Raji (cell line): ENCODE measurements around the gene HSD17B14.

Experiments used
- POLR2A ChIP-seq: IDR thresholded peaks from 2 replicates; pipeline ENCODE4 v1.6.1; 2011; ENCODE audit warnings: low read depth, low read length, control low read depth; ENCODE audit not compliant: insufficient read depth

Gene HSD17B14

DNA sequence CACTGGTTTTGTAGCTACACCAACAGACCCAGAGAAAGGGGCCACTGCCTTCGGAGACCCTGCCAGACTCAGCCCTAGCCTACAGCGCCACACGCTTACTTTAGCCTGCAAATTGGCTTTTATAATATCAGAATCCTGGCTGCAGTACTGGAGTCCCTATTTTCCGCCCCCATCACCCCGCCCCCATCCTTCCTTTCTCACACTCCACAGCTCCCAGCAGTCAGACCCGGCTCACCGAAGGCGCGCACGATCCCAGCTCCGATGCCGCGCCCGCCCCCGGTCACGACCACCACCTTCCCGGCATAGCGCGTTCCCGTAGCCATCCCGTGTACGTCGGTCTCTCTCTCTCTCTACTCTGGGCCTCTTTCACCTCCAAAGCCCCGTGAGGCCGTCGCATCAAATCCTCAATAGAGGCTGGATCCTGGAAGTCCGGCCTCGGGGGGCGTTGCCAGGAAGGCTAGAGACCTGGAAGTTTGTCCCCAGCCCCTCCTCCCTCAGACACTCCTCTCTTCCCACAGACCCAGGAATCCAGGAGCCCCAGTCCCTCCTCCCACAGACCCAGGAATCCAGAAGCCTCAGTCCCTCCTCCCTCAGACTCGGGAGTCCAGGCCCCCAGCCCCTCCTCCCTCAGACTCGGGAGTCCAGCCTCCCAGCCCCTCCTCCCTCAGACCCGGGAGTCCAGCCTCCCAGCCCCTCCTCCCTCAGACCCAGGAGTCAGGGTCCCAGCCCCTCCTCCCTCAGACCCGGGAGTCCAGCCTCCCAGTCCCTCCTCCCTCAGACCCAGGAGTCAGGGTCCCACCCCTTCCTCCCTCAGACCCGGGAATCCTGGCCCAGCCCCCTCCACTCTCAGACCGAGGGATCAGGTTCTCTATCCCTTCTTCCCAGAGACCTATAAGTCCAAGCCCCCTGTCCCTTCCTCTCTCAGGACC is at the start of gene HSD17B14:
Gene HSD17B14, minus strand, starts transcription at position 403 of the 929 bp plus-strand sequence. Its CDS starts 80 bp downstream, at position 323.
- no peak for TF ChIP-seq POLR2A

DNA sequence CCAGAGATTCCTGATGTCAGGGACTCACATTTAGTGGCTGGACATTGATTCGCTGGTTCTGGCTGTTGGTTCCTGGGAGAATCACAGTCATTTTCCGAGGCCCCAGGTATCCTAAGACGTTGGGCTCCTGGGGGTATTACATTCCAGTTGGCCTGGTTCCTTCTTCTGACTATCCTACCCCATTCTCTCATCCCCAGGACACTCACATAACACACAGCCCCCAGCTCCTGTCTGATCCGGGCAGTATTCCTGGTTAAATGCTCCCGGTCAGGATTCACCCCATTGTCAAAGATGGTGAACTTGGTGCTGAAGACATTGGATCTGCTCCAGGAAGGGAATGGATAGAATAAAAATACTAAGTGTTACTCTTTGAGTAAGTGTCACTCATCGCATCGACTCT is 47.4 kb upstream of the HSD17B14 start:
- no peak for TF ChIP-seq POLR2A

DNA sequence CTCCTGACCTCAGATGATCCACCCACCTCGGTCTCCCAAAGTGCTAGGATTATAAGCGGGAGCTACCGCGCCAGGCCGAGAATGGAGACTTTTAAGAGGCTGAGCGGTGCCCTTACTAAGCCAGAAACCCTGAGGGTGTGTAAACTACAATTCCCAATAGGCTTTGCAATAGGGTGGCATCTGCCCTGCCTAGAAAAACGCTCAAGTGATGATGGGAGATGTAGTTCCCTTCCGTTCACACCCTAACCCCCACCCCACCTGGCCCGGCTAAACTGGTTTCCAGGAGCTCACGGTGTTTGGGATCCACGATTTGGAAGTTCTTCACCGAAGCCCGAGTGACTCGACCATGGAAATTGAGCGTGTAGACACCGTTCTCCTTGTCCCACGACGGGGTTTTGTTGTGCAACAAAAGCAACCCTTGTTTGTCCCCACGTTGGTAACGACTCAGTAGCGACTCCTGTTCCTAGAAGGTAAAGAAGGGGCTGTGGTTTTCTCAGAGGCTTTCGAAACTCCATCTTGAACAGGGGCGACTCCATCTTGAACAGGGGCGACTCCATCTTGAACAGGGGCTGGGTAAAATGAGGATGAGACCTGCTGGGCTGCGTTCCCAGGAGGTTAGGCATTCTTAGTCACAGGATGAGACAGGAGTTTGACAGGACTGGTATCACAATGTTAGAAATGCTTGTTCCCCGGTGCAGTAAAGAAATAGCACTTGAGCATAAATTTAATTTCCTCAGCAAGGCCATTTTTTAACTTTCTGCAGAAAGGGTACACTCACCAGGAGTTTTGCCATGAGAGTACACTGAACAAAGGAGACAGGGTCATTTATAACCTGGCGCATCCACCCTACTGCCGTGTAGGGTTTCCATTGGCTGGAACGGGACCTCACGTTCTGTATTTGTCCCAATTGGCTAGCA is 45.7 kb upstream of the HSD17B14 start:
- TF ChIP-seq POLR2A = no peak

DNA sequence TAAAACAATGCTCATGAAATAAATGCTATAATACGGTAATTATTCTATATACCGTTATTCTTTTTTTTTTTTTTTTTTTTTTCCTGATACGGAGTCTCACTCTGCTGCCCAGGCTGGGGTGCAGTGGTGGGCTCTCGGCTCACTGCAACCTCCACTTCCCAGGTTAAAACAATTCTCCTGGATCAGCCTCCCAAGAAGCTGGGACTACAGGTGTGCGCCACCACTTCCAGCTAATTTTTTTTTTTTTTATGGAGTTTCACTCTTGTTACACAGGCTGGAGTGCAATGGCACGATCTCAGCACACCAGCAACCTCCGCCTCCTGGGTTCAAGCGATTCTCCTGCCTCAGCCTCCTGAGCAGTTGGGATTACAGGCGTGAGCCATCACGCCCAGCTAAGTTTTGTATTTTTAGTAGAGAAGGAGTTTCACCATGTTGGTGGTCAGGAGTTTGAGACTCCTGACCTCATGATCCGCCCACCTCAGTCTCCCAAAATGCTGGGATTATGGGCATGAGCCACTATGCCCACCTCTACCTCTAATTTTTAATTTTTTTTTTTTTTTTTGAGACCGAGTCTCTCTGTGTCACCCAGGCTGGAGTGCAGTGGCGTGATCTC is 42.8 kb upstream of the HSD17B14 start:
- TF ChIP-seq POLR2A = no peak

DNA sequence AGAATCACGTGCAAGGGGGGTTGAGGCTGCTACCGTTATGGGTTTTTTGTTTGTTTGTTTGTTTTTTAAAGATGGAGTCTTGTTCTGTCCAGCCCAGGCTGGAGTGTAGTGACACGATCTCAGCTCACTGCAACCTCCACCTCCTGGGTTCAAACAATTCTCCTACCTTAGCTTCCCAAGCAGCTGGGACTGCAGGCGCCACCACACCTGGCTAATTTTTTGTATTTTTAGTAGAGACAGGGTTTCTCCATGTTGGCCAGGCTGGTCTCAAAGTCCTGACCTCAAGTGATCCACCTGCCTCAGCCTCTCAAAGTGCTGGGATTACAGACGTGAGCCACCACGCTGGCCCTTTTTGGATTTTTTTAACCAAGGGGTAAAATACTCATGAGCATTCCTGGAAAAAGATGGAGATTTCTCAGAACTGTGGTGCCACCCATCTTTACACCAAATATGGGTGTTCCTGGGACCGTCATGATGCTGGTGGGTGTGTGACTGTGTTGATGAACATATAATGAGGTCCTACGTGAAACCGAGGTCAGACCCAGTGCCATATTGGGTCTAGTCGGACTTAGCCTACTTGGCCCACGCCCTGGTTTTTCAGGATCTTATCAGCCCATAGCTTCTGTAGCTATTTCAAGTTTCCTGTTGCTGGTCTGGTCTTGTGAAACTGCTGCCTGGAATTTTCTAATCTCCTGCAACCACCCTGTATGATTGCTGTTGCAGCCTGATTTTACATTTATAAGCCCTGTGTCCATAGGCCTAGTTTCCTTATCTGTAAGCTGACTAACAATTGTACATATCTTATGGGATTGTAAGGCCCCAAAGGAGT is 42.1 kb upstream of the HSD17B14 start:
- TF ChIP-seq POLR2A = no peak

DNA sequence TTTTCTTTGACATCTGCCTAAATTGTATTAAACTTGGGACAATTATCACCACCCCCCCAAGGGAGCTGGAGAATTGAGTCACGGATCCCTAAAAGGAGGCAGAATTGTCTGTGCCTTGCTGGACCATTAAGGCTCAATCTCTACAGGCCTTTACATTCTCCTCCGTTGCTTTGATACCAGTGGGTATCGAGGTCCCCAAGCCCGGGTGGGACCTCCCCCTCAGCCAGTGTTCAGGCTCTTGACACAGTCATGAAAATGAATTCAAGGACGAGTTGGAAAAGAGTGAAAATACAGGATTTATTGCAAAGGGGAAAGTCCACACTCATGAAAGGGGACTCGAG is 41.5 kb upstream of the HSD17B14 start:
- no peak for TF ChIP-seq POLR2A

DNA sequence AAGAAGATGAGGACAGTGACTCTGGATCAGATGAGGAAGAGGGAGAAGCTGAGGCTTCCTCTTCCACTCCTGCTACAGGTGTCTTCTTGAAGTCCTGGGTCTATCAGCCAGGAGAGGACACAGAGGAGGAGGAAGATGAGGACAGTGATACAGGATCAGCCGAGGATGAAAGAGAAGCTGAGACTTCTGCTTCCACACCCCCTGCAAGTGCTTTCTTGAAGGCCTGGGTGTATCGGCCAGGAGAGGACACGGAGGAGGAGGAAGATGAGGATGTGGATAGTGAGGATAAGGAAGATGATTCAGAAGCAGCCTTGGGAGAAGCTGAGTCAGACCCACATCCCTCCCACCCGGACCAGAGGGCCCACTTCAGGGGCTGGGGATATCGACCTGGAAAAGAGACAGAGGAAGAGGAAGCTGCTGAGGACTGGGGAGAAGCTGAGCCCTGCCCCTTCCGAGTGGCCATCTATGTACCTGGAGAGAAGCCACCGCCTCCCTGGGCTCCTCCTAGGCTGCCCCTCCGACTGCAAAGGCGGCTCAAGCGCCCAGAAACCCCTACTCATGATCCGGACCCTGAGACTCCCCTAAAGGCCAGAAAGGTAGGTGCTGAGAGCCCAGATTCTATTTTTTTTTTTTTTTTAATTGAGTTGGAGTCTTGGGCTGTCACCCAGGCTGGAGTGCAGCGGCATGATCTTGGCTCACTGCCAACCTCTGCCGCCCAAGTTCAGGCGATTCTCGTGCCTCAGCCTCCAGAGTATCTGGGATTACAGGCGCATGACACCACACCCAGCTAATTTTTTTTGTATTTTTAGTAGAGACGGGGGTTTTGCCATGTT is 38.2 kb upstream of the HSD17B14 start:
- TF ChIP-seq POLR2A = no peak

DNA sequence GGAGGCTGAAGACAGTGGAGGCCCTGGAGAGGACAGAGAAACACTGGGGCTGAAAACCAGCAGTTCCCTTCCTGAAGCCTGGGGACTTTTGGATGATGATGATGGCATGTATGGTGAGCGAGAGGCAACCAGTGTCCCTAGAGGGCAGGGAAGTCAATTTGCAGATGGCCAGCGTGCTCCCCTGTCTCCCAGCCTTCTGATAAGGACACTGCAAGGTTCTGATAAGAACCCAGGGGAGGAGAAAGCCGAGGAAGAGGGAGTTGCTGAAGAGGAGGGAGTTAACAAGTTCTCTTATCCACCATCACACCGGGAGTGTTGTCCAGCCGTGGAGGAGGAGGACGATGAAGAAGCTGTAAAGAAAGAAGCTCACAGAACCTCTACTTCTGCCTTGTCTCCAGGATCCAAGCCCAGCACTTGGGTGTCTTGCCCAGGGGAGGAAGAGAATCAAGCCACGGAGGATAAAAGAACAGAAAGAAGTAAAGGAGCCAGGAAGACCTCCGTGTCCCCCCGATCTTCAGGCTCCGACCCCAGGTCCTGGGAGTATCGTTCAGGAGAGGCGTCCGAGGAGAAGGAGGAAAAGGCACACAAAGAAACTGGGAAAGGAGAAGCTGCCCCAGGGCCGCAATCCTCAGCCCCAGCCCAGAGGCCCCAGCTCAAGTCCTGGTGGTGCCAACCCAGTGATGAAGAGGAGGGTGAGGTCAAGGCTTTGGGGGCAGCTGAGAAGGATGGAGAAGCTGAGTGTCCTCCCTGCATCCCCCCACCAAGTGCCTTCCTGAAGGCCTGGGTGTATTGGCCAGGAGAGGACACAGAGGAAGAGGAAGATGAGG is 37.4 kb upstream of the HSD17B14 start:
- no peak for TF ChIP-seq POLR2A

DNA sequence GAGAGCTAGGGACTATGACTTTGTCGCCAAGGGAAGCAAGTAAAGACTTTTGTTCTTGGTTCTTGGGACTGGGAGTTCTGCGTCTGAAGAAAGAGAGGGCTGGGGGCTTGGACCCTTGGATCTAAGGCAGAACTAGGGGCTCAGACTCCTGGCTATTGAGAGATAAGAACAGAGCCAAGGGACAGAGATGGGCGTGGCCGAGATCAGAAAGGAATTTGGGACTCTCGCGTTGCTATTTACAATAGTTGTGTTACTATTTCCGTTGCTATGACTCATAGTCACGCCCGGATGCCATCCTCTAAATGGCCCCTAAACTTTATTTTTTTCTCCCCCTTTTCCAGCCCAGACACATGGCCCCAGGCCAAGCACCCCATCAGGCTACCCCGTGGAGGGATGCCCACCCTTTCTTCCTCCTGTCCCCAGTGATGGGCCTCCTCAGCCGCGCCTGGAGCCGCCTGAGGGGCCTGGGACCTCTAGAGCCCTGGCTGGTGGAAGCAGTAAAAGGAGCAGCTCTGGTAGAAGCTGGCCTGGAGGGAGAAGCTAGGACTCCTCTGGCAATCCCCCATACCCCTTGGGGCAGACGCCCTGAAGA is 36.7 kb upstream of the HSD17B14 start:
- peak; percentile 19; the same call in 1 of the 2 replicates for TF ChIP-seq POLR2A

DNA sequence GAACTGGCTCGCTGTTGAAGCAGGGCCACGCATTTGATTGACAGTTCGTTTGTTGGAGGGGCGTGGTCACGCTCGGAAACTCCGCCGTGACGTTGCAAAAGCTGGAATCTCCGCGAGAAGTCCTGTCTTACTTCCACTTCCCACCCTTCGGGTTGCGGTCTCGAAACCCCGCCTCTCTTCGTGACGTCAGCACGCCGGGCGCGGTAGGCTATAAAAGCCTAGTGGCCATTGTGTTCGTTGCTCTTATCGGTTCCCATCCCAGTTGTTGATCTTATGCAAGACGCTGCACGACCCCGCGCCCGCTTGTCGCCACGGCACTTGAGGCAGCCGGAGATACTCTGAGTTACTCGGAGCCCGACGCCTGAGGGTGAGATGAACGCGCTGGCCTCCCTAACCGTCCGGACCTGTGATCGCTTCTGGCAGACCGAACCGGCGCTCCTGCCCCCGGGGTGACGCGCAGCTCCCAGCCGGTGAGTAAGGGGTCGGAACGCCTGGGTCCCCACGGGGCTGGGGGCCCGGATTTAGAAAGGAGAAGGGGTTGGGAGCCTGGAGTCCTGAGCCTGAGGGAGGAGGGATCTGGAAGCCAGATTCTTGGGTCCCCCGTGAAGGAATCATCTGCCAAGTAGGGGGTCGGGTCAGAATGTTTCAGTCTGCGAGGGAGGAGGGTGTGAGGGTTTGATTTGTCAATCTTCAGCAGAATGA is 36.0 kb upstream of the HSD17B14 start, which contains the start of gene PPP1R15A:
Gene PPP1R15A, plus strand, starts transcription at position 240 of the 702 bp plus-strand sequence. CDS start 813 bp downstream, outside the sequence.
- TF ChIP-seq POLR2A = peak; percentile 100

DNA sequence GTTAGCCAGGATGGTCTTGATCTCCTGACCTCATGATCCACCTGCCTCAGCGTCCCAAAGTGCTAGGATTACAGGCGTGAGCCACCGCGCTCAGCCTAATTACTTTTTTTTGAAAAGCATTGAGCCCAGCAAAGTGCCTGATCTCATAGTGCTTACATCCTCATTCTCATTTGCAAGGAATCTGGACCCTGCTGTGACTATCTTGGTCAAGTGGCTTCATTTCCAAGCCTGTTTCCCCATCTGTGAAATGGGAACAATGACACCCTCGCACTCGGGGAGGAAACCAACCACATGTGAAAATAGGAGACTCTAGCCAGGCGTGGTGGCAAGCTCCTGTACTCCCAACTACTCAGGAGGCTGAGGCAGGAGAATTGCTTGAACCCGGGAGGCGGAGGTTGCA is 33.8 kb upstream of the HSD17B14 start:
- no peak for TF ChIP-seq POLR2A

DNA sequence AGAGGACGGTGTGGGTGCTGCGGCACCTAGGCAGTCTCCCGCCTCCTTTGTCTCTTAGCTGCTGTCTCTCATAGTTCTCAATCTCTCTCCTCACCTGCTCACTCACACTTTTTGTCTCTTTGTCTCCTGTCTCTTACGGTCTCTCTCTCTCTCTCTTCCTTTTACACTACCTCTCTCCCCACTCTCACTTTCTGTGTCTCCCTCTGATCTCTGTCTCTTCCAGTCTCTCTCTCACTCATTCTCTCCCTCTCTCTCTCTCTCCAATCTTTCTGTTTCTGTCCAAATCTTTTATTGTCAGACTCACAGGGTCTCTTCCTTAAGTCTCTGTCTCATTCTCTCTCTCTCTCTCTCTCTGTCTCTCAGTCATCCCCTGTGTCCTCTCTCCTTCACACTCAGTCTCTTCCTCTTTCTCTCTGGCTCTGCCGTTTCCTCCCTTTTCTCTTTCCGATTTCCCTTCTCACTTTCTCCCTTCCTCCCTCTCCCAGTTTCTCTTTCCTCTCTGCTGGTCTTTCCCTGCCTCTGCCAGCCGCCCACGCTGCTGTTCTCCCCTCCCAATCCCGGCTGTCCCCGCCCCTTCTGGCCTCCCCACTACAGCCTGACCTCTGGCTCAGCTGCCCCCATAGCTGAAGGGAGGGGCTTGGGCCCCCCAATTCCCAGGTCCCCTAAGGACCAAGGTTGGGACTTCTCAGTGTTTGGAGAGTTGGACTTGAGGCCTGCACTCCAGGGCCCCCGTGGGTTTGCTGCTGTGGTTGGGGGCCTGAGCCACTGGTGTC is 32.0 kb upstream of the HSD17B14 start, which contains the start of gene PLEKHA4:
Gene PLEKHA4, minus strand, starts transcription at position 504 of the 773 bp plus-strand sequence. CDS start 997 bp downstream, outside the sequence.
- no peak for TF ChIP-seq POLR2A
